ENCODE measurements around the gene TSPAN9.

DNA sequence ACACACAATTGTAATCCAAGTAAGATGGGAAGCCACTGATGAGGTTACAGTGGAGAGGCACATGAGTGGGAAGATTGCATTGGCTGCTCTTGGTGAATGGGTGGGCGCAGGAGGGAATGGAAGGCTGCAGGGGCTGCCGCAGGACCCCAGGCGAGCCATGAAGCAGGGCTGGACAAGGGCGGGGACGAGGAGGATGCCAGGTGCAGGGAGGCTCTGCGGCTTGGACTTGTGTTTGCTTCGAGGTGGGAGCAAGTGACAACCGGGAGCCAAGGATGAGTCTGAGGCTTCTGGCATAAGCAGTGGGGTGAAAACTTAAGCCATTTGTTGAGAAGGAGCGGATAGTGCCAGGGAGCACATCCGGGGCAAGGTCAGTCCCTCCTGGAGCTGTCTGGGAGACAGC lies 115.0 kb downstream of the TSPAN9 start:
- TF ChIP-seq CTCF (IDR thresholded peaks at IDR 0.05; ENCODE audit: low read depth, low read length, missing input control) (no peak), GABPA (IDR thresholded peaks at IDR 0.05 in 1 of 2, conservative IDR thresholded peaks at IDR 0.05 in 1 of 2) (no peak), JUND (IDR thresholded peaks at IDR 0.05) (no peak), RAD21 (IDR thresholded peaks at IDR 0.05) (no peak), RXRA (IDR thresholded peaks at IDR 0.05) (no peak), EGR1 (IDR thresholded peaks at IDR 0.05; ENCODE audit: low read depth in 2 of 2) (no peak), SP1 (IDR thresholded peaks at IDR 0.05) (no peak), TAF1 (conservative IDR thresholded peaks at IDR 0.05) (no peak), NR2F2 (IDR thresholded peaks at IDR 0.05) (no peak), FOXA1 (IDR thresholded peaks at IDR 0.05) (no peak)
- TF ChIP-seq, protein P1, sequence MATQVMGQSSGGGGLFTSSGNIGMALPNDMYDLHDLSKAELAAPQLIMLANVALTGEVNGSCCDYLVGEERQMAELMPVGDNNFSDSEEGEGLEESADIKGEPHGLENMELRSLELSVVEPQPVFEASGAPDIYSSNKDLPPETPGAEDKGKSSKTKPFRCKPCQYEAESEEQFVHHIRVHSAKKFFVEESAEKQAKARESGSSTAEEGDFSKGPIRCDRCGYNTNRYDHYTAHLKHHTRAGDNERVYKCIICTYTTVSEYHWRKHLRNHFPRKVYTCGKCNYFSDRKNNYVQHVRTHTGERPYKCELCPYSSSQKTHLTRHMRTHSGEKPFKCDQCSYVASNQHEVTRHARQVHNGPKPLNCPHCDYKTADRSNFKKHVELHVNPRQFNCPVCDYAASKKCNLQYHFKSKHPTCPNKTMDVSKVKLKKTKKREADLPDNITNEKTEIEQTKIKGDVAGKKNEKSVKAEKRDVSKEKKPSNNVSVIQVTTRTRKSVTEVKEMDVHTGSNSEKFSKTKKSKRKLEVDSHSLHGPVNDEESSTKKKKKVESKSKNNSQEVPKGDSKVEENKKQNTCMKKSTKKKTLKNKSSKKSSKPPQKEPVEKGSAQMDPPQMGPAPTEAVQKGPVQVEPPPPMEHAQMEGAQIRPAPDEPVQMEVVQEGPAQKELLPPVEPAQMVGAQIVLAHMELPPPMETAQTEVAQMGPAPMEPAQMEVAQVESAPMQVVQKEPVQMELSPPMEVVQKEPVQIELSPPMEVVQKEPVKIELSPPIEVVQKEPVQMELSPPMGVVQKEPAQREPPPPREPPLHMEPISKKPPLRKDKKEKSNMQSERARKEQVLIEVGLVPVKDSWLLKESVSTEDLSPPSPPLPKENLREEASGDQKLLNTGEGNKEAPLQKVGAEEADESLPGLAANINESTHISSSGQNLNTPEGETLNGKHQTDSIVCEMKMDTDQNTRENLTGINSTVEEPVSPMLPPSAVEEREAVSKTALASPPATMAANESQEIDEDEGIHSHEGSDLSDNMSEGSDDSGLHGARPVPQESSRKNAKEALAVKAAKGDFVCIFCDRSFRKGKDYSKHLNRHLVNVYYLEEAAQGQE (IDR thresholded peaks at IDR 0.05): no peak
- TF ChIP-seq, protein P2, sequence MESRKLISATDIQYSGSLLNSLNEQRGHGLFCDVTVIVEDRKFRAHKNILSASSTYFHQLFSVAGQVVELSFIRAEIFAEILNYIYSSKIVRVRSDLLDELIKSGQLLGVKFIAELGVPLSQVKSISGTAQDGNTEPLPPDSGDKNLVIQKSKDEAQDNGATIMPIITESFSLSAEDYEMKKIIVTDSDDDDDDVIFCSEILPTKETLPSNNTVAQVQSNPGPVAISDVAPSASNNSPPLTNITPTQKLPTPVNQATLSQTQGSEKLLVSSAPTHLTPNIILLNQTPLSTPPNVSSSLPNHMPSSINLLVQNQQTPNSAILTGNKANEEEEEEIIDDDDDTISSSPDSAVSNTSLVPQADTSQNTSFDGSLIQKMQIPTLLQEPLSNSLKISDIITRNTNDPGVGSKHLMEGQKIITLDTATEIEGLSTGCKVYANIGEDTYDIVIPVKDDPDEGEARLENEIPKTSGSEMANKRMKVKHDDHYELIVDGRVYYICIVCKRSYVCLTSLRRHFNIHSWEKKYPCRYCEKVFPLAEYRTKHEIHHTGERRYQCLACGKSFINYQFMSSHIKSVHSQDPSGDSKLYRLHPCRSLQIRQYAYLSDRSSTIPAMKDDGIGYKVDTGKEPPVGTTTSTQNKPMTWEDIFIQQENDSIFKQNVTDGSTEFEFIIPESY (IDR thresholded peaks at IDR 0.05): no peak

Measured in liver (tissue), 3 donors.